H9 (cell line): Measurements from ENCODE around the gene ALAS1. TPM values are rescaled to one million over a fixed set of nuclear protein-coding genes. Genes with fewer than 3 reads are reported as not detected.

Experiments
- DNase-seq: peaks from one replicate; pipeline ENCODE4 v3.0.0-alpha.2; 2017
- H2AFZ ChIP-seq: one replicate; pipeline ENCODE4 v1.6.1; 2013; ENCODE audit warnings: mild to moderate bottlenecking, low read length, control low read depth, moderate library complexity
- H2AK5ac ChIP-seq: 2 replicates; pipeline ENCODE4 v1.6.1; 2013; ENCODE audit warnings: low read length, control low read depth, mixed read lengths; ENCODE audit not compliant: insufficient read length
- H2BK120ac ChIP-seq: one replicate; pipeline ENCODE4 v1.6.1; 2013; ENCODE audit warnings: low read depth, mild to moderate bottlenecking, low read length, control low read depth, inconsistent platforms; ENCODE audit not compliant: poor library complexity, severe bottlenecking
- H2BK12ac ChIP-seq: 2 replicates; pipeline ENCODE4 v1.6.1; 2013; ENCODE audit warnings: low read length, control low read depth, mixed read lengths, low read depth; ENCODE audit not compliant: insufficient read length
- H2BK15ac ChIP-seq: 2 replicates; pipeline ENCODE4 v1.6.1; 2013; ENCODE audit warnings: low read depth, low read length, control low read depth
- H2BK20ac ChIP-seq: one replicate; pipeline ENCODE4 v1.6.1; 2013; ENCODE audit warnings: low read depth, mild to moderate bottlenecking, low read length, control low read depth, inconsistent platforms; ENCODE audit not compliant: poor library complexity, severe bottlenecking
- H2BK5ac ChIP-seq: 2 replicates; pipeline ENCODE4 v1.6.1; 2013; ENCODE audit warnings: low read length, control low read depth, mixed read lengths; ENCODE audit not compliant: insufficient read length
- H3K14ac ChIP-seq: 2 replicates; pipeline ENCODE4 v1.6.1; 2013; ENCODE audit warnings: low read length, control low read depth; ENCODE audit not compliant: insufficient read depth
- H3K18ac ChIP-seq: 2 replicates; pipeline ENCODE4 v1.6.1; 2013; ENCODE audit warnings: low read depth, mild to moderate bottlenecking, mixed read lengths, low read length, control low read depth; ENCODE audit not compliant: insufficient read length
- H3K23ac ChIP-seq: 2 replicates; pipeline ENCODE4 v1.6.1; 2013; ENCODE audit warnings: low read length, control low read depth, mixed read lengths, low read depth; ENCODE audit not compliant: insufficient read length
- H3K23me2 ChIP-seq: 2 replicates; pipeline ENCODE4 v1.6.1; 2013; ENCODE audit warnings: low read depth, mild to moderate bottlenecking, mixed read lengths, low read length, control low read depth; ENCODE audit not compliant: insufficient read length, poor library complexity, severe bottlenecking
- H3K27ac ChIP-seq: 2 replicates; pipeline ENCODE4 v1.5.1; 2013; ENCODE audit warnings: low read length, control low read depth, mixed read lengths, low read depth; ENCODE audit not compliant: insufficient read length
- H3K27me3 ChIP-seq: 2 replicates; pipeline ENCODE4 v1.6.1; 2013; ENCODE audit warnings: low read length, control low read depth, inconsistent platforms; ENCODE audit not compliant: insufficient read depth
- H3K4ac ChIP-seq: 2 replicates; pipeline ENCODE4 v1.6.1; 2013; ENCODE audit warnings: low read depth, mild to moderate bottlenecking, control low read depth, inconsistent platforms, low read length, moderate library complexity
- H3K4me1 ChIP-seq: 2 replicates; pipeline ENCODE4 v1.6.1; 2013; ENCODE audit warnings: low read length, control low read depth, inconsistent platforms; ENCODE audit not compliant: insufficient read depth
- H3K4me2 ChIP-seq: 2 replicates; pipeline ENCODE4 v1.6.1; 2013; ENCODE audit warnings: low read length, control low read depth, mixed read lengths; ENCODE audit not compliant: insufficient read length, insufficient read depth
- H3K56ac ChIP-seq: 2 replicates; pipeline ENCODE4 v1.6.1; 2013; ENCODE audit warnings: low read depth, mild to moderate bottlenecking, mixed read lengths, low read length, control low read depth; ENCODE audit not compliant: insufficient read length
- H3K79me1 ChIP-seq: 2 replicates; pipeline ENCODE4 v1.6.1; 2013; ENCODE audit warnings: low read depth, mild to moderate bottlenecking, moderate library complexity, low read length, control low read depth, inconsistent platforms; ENCODE audit not compliant: insufficient read depth, poor library complexity, severe bottlenecking
- H3K79me2 ChIP-seq: 2 replicates; pipeline ENCODE4 v1.6.1; 2013; ENCODE audit warnings: low read length, control low read depth, inconsistent platforms; ENCODE audit not compliant: insufficient read depth
- H3K9ac ChIP-seq: 2 replicates; pipeline ENCODE4 v1.6.1; 2013; ENCODE audit warnings: low read length, control low read depth, mixed read lengths; ENCODE audit not compliant: insufficient read length; ENCODE audit errors: extremely low read depth
- H3K9me3 ChIP-seq: one replicate; pipeline ENCODE4 v1.6.1; 2013; ENCODE audit warnings: low read depth, low read length, inconsistent platforms; ENCODE audit not compliant: control insufficient read depth
- H3T11ph ChIP-seq: one replicate; pipeline ENCODE4 v1.6.1; 2013; ENCODE audit warnings: mild to moderate bottlenecking, low read length, control low read depth, inconsistent platforms
- H4K20me1 ChIP-seq: one replicate; pipeline ENCODE4 v1.6.1; 2013; ENCODE audit not compliant: control insufficient read depth, insufficient read length, insufficient read depth
- H4K5ac ChIP-seq: 2 replicates; pipeline ENCODE4 v1.6.1; 2013; ENCODE audit warnings: low read depth, mild to moderate bottlenecking, mixed read lengths, low read length, control low read depth; ENCODE audit not compliant: insufficient read length
- H4K8ac ChIP-seq: replicated peaks from 2 replicates; pipeline ENCODE4 v1.6.1; 2013; ENCODE audit warnings: low read length, control low read depth, mixed read lengths, low read depth; ENCODE audit not compliant: insufficient read length
- H4K91ac ChIP-seq: 2 replicates; pipeline ENCODE4 v1.6.1; 2013; ENCODE audit warnings: low read depth, mild to moderate bottlenecking, moderate library complexity, mixed read lengths, low read length, control low read depth; ENCODE audit not compliant: insufficient read length
- H3K27ac Mint-ChIP-seq, 3 experiments: 2 replicates in 2 of 3; 3 replicates in 1 of 3; pipeline ENCODE4 v1.8.0; 2020 to 2021; ENCODE audit warnings: mixed read lengths in 3 of 3, mild to moderate bottlenecking in 1 of 3, moderate library complexity in 1 of 3
- H3K27me3 Mint-ChIP-seq: 2 replicates; pipeline ENCODE4 v1.8.0; 2021; ENCODE audit warnings: low read depth, mild to moderate bottlenecking, moderate library complexity, mixed read lengths
- H3K36me3 Mint-ChIP-seq, 3 experiments: 2 replicates in 2 of 3; 3 replicates in 1 of 3; pipeline ENCODE4 v1.8.0; 2020 to 2021; ENCODE audit warnings: low read depth in 3 of 3, mixed read lengths in 3 of 3; ENCODE audit not compliant: insufficient read depth in 1 of 3
- H3K4me1 Mint-ChIP-seq, 2 experiments: 2 replicates each; pipeline ENCODE4 v1.8.0; 2020; ENCODE audit warnings: mixed read lengths in 2 of 2
- H3K4me3 Mint-ChIP-seq, 2 experiments: 2 replicates in 1 of 2; 3 replicates in 1 of 2; pipeline ENCODE4 v1.8.0; 2020 to 2021; ENCODE audit warnings: mild to moderate bottlenecking in 2 of 2, mixed read lengths in 2 of 2, moderate library complexity in 1 of 2
- H3K9me3 Mint-ChIP-seq, 2 experiments: 2 replicates in 1 of 2; 3 replicates in 1 of 2; pipeline ENCODE4 v1.8.0; 2020; ENCODE audit warnings: mild to moderate bottlenecking in 2 of 2, mixed read lengths in 2 of 2, moderate library complexity in 1 of 2
- CTCF ChIP-seq: fragments of 200-600 bp; sonication (generic); conservative IDR thresholded peaks from 3 replicates; pipeline ENCODE4 v1.8.0; 2021; ENCODE audit warnings: antibody characterized with exemption, mild to moderate bottlenecking
- WGBS: extraction: QIAGEN DNeasy Blood & Tissue Kit; methylation state at CpG from one replicate; pipeline ENCODE4 v1.1.7; 2013; ENCODE audit warnings: missing lambda C conversion rate, low lambda C conversion rate, mixed read lengths; ENCODE audit not compliant: insufficient read length; ENCODE audit errors: extremely low coverage; 5-methylcytosine and 5-hydroxymethylcytosine counted together
- total RNA-seq: library from RNA; stranded (reverse); gene quantifications from 2 replicates; pipeline ENCODE4 v1.2.1, GENCODE V29; 2021

Gene ALAS1
- total RNA-seq, 1 experiment from 2014 or later = 39.1 TPM

GRCh38 chr3:52256622-52257021 is 58.7 kb downstream of the ALAS1 start:
- no peaks in the 10 kb centered on the region for H3K9me3 Mint-ChIP-seq
- Histone ChIP-seq H3K4ac (no peak overlapping the region), H4K5ac (no peak overlapping the region), H3K23me2 (no peaks in the 10 kb centered on the region), H3K4me2 (no peak overlapping the region), H2BK120ac (no peak overlapping the region), H4K8ac (no peak overlapping the region), H3T11ph (no peak overlapping the region), H2AK5ac (no peak overlapping the region), H3K23ac (no peak overlapping the region), H3K27ac (no peak overlapping the region), H2BK15ac (no peak overlapping the region), H2AFZ (no peak overlapping the region), H3K4me1 (no peaks in the 10 kb centered on the region), H4K91ac (no peak overlapping the region), H3K9me3 (no peaks in the 10 kb centered on the region), H3K14ac (no peak overlapping the region), H3K79me2 (no peaks in the 10 kb centered on the region), H4K20me1 (no peaks in the 10 kb centered on the region), H2BK5ac (no peak overlapping the region), H3K56ac (no peak overlapping the region), H2BK12ac (no peak overlapping the region), H2BK20ac (no peak overlapping the region), H3K27me3 (no peaks in the 10 kb centered on the region; the same call in 1 of the 2 replicates), H3K79me1 (no peaks in the 10 kb centered on the region), H3K9ac (no peak overlapping the region), H3K18ac (no peak overlapping the region)
- no CpG with 5 or more reads among the region's 4 CpGs for WGBS
- H3K4me1 Mint-ChIP-seq = no peaks in the 10 kb centered on the region
- TF ChIP-seq CTCF = no peak
- no peak for DNase-seq
- no peak overlapping the region for H3K27ac Mint-ChIP-seq
- no peak overlapping the region for H3K4me3 Mint-ChIP-seq
- H3K36me3 Mint-ChIP-seq = peaks cover 49 to 99% (median 89%) of the 10 kb centered on the region in 3 experiments; a peak in 6 of 7 replicates
- H3K27me3 Mint-ChIP-seq = no peaks in the 10 kb centered on the region
